HPDE6-E6E7 (cell line): ENCODE measurements around the gene ANOS1.

Experiments
- DNase-seq: peaks from one replicate; pipeline ENCODE4 v3.0.0; 2011; ENCODE audit warnings: missing footprints; ENCODE audit errors: extremely low spot score

The ANOS1 gene

DNA sequence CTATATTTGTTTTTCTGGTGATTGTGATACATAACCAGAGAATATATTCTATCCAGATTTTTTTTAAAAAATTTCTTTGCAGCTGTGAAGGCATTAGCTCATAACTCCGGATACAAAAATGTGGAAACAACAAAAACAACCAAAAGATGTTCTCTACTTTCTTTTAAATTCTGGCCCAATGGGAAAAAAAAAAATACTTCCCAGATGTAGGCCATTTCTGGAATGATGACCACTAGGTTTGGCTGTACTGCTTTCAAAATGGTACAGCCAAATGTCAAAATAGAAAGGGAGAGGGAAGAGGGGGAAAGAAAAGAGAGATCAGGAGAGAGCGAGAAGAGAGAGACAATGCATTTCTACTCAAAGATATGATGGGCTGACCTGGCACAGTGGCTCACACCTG lies 14.6 kb downstream of the ANOS1 start:
- DNase-seq, result no peak

DNA sequence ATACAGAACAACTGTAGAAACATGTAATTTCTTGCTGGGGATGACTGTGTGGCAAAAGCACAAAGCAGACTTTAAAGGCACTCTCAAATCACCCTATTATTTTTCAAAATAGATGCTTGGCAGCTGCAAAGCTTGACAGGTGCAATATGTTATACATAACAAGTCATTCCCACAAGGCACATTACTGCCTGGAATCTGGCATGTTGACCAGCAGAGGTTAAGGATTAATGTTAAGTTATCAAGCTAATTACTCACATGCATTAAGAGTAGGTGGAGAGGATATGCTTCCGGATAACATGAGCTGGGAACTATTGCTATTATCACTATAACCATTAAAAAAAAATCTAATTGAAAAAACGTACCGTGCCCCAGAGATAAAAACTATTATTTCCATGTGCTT lies 17.8 kb downstream of the ANOS1 start:
- no peak for DNase-seq

DNA sequence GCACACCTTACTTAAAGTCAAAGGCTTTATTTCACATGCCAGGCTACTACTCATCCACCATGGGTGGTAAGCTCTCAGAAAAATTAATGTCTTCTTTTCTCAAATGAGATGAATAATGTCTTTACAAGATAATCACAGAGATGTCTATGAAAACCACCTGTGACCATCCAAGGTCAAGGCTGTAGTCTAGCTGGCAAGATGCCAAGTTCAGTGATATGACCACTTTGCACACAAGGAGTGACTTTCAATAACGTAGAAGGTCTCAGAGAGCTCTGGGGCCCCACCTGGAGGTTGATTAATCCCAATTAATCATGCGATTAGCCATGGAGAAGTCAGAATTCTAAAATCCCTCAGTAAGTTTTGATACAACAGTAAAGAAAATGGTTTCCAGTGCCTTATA lies 20.5 kb downstream of the ANOS1 start:
- DNase-seq, result no peak

DNA sequence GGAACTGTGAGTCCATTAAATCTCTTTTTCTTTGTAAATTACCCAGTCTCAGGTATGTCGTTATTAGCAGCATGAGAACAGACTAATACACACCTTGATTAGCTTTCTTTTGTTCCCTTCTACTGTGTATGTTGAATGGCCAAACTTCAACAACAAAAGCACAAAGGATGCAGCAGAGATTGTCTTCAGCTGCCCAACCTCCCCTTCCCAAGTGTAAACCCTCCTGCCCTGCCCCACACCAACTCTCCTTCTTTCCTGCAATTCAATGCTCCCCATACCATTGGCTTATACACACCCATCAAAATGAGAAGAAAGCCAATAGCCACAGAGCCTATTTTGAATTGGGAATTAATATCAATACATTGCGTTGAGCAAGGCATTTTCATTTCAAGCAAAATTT lies 27.8 kb downstream of the ANOS1 start:
- no peak for DNase-seq

DNA sequence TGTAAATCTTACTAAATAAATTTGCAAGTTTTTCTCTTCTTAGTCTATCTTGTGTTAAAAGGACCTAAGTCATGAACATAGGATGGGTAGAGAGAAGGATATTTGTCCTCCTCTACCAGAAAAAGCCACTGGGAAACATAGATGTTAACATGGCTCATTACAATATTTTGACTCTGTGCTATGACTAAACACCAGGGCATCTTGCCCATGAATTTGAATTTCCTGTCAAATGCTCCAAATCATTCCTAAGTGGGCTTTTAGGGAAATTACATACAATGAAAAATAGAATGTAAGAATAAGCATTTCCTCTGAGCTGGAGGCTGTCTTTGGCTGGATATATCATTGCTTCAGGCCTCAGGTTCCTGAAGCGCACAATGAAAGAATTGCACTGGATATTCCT lies 39.1 kb downstream of the ANOS1 start:
- DNase-seq, result no peak

DNA sequence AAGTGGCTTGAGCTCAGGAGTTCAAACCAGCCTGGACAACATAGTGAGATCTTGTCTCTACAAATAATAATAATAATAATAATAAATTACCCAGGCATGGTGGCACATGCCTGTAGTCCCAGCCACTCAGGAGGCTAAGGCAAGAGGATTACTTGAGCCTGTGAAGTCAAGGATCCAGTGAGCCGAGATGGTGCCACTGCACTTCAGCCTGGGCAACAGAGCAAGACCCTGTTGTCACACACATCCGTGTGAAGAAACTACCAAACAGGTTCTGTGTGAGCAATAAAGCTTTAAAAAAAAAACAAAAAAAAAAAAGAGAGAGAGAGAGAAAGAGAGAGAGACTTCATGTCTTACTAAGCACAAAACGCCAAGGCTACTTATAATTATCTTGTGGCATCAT lies 42.5 kb downstream of the ANOS1 start:
- DNase-seq, result no peak

DNA sequence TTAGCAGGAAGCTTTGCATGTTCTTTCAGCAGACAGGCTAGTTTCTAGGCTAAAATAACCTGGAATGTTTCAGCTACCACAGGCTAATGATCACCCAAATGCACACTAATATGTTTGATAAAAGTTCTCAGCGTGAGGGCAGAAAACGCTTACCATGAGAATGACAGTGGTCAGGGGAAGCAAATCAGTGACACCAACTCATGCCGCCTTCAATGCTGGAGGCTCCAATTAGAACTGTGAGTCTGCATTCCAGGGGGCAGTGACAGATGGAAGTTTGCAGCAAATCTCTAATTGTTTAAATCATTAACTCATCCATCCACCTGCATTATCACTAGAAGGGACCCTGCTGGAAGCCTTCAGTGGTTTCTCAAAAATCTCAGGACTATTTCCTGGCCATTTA lies 43.2 kb downstream of the ANOS1 start:
- DNase-seq, result no peak

DNA sequence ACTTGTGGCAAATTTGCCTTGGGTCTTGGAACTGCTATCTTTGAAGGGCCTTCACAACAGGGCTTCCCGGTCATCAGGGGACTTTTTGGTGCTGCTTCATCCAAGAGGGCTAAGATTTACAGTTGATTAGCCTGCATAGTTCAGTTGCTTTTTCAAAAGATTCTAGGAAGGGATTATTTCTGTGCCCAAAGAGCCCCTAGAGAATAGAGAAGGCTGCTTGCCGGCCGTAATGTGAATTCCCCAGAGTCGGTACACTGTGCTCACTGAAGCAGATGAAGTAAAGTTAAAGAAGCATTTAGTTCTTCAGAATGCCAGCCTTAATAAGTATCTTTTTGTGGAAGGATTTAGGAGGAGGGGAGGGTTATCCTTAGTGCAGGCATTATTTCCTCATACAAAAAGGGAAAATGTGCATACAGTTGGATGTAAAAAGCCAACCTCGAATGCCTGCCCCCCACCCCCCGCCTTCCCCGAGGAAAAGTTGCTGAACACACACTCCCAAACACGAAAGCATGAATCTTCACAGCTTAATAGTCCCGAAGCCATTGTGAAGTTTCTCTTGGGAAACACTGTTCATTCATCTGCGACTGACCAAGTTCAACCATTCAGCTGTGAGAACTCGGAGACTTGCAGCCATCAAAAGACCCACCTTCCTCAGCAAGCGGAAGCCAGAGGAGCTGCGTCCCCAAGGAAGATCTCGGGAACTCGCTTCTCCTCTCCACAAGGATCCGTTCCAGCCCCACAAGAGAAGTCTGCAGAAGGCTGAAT lies 47.6 kb downstream of the ANOS1 start:
- DNase-seq, result no peak

DNA sequence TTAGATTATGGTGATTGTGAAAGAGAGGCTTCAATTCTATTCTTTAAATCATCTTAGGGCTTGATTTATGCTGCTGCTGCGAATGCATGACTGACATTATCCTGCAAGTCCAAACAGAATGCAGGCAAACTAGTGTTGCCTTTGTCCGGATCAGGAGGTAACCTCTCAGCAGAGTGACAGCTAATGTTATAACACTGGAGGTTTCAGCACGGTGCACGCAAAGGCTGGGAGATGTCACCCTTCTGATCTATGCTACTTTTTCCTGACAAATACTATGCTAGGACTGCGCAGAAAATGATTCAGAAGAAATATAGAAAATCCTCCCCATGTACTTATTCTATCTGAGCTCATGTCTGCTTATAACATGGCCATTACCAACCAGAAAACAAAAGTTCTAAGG lies 48.2 kb downstream of the ANOS1 start:
- no peak for DNase-seq

DNA sequence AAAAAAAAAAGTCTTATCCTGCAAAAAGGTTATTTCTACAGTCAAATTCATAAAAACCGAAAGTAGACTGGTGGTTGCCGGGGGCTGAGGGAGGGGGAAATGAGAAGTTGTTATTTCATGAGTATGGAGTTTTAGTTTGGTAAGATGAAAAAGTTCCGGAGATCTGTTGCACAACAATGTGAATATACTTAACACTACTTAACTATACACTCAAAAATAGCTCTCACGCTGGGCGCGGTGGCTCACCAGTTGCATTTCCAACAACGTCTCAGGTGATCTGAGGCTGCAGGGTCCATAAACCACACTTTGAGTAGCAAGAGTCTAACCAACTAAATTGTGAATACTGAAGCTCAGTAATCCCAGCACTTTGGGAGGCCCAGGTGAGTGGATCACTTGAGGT lies 52.4 kb downstream of the ANOS1 start:
- no peak for DNase-seq

DNA sequence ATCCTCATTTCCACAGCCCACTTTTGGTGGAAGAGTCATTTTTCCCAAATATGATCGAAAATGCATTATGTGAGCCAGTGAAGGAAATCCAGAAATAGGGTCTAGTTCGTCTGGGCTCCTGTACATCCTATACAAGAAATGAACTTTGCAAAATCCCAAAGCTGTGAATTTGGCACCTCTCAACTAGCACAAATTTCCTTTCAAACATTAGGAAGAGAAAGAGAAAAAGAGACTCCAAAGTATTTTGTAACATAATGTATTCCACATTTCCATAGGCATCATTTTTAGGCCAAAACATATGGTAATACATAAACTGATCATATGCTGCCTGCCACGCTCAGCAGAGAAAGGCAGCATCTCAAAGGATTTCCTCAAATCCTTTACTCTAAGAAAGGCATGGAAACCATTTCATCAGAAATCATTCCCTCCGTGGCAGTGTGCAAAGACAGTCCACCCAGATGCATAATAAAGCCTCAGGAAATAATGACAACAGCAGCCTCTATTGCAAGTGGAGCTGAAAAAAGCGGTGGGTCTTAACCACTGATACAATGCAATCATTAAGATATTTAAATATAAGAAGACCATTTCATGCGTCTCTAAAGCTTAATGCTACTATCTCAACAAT lies 56.8 kb downstream of the ANOS1 start:
- no peak for DNase-seq

DNA sequence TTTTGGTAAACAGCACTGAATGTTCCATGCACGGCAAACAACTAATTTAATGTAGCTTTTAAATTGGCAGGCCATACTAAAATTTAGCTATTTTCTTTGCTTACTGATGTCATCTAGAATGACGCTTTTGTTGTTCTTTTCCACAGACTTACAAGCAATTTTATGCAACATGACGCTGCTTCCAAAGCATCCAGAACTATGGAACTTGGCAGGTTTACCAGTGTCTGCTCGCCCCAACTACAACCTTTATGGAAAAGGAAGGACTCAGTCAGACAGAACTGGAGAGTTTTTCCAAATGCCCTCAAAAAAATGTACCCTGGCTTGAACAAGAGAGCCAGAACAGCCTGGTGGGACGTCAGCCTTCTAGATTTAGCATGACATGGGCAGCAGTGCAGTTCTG lies 58.7 kb downstream of the ANOS1 start:
- DNase-seq, result no peak

DNA sequence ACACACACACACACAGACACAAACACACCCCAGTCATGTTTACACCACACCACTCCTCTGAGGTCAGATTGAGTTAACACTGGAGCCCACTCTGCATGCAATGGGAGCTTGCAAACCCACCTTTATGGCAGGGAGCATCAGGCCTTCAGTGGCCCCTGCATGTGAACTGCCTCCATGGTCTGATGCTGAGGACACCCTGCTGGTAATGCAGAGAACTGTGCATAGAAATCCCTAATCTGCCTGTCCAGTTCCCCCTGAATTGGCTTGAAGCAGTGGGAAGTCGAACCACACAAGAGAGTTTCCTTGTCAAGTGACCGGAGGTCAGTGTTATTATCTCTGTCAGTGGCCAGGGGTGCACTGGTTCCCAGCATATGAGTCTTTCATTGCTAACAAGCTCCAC lies 59.8 kb downstream of the ANOS1 start:
- DNase-seq, result no peak

DNA sequence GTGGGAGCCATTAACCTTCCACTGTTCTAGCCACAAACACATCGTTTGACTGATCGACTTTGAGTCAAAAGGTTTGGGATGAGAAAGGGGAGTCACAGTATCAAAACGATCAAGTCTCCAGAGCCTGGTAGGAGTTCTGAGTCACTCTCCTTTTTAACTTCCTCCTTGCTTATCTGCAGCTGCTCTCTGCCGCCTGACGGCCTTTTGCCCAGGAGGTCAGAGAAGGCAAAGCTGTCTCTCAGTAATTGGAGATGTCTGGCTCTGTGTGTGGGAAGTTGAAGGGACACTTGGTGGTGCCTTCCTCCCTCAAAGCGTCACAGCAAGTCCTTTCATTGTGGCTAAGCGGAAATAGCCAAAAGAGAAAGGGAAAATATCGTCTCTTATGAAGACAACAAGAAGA lies 63.1 kb downstream of the ANOS1 start:
- DNase-seq, result no peak

DNA sequence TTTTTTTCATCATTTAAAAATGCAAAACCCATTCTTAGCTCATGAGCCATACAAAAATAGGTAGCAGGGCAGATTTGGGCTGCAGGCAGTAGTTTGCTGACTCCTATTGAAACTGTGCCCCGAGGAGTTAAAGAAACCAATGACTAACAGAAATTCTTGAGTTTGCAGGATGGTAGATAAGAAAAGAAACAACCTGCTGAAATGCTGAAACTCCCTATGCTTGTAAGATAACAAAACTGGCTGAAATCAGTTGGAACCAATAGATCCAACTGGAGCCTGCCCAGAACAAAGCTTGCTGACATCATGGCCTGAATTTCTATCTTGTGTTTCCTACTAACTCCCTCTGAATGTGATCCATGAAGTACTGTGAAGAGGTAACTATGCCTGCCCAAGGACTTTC lies 68.6 kb downstream of the ANOS1 start:
- DNase-seq, result no peak

DNA sequence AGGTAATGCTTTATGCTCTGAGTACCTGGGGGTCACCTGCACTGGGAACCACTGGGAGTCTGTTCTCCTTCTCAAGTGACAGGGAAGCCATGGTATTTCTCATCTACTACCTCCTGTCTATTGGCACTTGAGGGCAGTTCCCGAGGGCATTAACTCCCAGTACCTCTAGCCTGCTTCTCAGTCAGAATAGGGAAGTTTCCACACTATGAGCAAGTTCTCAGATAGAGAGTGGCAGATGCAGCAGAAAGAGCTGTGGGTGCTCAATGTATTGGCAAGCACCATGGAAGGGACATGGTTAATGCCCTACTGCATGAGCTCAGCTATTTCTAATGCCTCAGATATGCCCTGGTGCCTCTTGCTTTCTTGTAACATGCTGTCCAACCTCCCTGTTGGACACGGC lies 74.1 kb downstream of the ANOS1 start:
- no peak for DNase-seq

DNA sequence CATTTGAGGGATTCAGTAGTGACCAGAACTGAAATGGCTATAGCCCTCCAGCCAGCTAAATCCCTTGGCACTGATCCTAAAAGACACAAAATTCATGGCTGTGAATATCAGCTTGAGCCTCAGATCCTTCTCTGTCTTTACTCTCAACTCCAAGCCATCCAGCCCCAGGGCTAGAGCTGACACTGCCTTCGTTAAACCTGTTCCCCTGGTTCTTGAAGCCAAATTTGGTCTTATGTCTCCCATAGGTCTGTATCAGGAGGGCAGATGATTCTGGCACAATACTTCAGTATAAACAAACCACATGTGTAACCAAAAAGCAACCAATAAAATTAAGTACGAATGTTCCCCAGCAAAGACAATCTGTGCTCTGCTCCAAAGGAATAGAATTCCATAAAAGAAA lies 78.0 kb downstream of the ANOS1 start:
- no peak for DNase-seq

DNA sequence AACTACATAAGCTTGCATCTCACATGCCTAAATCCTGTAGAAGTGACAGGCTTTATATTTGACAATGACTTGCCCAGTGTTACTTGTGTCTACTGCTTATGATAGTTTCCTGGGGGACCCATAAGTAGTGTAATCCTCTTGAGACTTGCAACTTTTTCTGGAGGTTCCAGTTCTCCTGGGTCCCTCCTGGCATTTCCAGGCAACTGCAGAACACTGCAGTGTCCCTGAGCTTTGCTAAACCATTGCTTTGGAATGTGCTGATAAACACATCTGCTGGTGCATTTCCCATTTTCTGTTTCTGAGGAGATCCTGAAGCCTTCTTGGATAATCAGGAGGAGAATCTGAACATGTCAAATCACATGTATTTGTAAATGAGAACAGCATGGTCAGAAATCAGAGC lies 82.0 kb downstream of the ANOS1 start:
- DNase-seq, result no peak

DNA sequence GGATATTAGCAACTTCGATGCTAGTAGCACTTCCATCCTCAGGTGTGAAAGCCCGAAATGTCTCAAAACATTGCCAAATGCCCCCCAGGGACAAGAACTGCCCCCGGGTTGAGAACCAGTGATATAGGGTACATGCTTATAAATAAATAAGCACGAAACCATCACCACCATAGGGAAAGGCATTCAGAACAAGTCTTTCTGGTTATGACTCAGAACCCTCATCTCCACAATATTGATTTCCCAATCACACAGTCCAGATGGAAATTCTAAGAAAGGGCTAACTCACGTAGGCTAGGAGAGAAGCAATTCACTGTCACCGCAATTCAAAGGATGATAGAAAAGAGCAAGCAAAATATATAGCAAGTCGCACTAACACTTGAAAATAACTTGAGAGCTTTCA lies 84.8 kb downstream of the ANOS1 start:
- DNase-seq, result no peak

DNA sequence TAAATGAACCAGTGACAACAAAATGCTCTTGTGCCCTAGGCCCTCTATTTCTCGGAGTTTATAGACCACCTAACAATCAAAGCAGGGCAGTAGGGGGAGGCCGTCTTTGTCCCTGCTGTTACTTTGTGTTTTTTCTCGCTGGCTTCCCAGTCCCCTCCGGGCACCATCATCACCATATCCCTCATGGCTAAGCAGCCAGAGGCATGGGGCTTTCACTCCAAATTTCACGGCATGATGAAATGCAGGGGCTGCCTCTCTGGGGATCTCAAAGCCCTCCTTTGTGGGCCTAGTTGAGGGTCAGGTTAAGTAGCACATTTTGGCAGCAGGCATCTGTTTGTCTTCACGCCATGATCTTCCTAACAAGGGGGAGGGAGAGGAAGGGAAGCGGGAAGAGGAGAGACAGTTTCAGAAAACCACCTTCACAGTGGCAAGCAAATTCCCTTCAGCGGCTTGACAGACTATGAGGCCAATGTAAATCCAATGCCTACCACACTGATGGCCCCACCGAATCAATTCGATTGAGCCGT lies 91.9 kb downstream of the ANOS1 start:
- no peak for DNase-seq

DNA sequence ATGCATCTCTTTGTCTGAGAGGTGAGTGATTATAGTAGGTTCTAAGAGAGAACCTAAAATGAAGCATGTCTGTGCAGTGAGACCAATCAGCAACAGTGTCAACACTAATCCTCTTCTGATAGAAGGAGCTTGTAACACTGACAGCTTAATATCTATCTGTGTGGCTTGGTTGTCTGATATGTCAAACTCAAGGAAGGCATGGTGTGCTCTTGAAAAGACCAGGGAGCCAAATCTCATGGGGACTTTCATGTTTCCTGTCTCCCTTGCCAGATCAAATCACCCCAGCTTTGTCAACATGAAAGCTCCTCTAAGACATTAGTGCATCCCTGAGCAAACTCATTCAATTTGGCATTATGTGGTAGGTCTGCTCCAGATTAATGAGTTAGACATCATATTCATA lies 95.4 kb downstream of the ANOS1 start:
- no peak for DNase-seq

DNA sequence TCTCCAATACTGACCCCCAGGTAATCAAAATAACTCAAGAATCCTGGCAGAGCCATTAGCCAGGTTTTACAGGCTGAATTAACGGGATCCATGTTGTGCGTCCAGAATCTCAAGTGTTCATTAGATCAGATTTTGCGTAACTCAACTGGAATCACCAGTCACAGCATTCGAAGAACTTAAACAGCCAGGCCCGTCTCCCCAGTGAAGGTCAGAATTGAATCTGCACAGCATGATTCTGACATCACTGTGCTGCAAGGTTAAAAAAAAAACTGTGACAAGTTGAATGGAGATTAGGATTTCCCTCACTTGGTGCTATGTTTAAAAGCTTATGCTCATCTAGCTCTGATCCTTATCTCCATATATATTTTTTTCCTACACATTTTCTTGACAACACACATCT lies 96.1 kb downstream of the ANOS1 start:
- no peak for DNase-seq

DNA sequence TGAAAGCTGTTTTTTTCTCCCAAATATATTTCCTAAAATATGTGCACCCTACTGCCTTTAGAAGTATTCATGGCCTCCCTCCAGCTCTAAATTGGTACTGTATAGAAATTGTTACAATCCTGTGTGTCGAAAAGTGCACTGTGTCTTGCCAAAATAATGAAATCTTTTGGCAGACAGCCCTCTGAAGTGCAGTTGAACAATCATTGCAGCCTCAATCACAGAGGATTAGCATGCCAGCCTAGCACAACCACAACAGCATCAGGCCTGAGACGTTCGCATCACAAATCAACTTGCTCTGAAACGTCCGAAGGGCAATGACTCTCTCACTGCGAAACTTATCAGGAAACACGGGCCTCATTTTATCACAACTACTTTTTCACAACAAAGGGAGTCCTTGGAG lies 99.0 kb downstream of the ANOS1 start:
- no peak for DNase-seq

DNA sequence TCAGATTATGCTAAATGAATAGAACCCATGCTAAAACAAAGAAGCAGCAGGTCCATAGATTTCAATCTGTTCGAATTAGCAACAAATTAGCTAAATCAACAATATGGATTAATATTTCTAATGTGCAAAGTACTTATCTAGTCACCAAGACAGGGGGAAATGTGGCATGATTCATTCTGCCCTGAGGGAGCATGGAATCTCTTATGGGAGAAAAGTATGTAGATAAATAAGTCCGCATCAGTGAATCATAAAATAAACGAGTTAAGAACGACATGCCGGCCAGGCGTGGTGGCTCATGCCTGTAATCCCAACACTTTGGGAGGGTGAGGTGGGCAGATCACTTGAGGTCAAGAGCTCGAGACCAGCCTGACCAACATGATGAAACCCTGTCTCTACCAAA lies 102.1 kb downstream of the ANOS1 start:
- no peak for DNase-seq
